ENCODE data around the gene ITLN1.
"Not testable (repeated sequence)": the region's sequence is repeated elsewhere in the genome, so short reads cannot be mapped to it uniquely, and the experiment has no call there.

ITLN1 gene

DNA sequence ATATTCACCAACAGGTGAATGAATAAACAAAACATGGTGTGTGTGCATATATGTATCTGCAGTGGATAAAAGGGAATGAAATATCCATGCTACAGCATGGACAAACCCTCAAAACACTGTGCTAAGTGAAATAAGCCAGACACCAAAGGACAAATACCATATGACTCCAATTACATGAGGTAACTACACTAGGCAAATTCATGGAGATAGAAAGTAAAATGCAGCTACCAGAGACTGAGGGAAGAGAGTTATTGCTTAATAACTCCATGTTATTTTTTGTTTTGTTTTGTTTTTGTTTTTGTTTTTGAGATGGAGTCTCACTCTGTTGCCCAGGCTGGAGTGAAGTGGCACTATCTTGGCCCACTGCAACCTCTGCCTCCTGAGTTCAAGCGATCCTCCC lies 2.4 kb downstream of the ITLN1 start:
- DNase-seq: no peak

DNA sequence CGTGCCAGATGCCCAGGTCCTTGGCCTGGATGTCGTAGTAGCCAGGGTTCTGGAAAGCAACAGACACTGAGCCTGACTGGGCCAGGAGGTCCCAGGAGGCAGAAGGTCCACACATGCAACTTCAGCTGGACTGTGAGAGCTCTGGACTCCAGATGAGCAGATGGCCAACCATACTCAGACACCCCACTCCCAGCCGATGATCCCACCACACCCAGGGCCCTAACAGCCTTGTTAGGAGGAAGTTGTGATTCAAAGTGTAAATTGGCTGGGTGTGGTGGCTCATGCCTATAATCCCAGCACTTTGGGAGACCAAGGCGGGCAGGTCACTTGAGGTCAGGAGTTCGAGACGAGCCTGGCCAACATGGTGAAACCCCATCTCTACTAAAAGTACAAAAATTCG lies 3.7 kb downstream of the ITLN1 start:
- not testable (repeated sequence) for DNase-seq

DNA sequence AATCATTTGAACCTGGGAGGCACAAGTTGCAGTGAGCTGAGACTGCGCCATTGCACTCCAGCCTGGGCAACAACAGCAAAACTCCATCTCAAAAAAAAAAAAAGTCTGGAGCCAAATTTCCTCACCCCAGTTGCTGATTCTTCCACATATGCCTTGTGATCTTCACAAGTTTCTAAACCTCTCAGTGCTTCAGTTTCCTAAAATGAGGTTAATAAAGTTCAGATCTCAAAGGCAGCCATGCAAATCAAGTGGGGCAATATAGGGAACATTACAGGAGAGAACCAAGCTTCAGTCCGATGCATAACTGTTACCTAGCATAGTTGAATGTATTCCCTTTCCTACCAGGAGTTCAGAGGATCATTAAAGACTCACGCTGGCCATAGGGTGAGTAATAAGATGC lies 4.8 kb downstream of the ITLN1 start:
- DNase-seq: no peak

DNA sequence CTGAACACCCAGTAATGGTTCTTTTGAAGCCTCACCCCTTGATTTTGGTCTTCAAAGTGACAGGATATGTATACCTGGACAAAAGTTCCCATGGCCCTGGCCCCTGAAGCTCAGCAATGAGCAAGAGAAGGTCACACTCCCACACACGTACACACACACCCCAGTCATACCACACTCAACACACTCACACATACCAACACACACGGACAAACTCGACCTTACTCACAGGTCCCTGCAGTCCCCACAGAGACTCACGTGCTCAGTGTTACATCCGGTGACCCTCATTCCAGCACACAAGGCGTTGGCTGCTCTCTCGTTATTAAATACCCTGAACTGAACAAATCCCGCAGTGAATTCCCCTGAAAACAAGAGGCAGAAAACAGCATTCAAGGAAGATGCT lies 5.9 kb downstream of the ITLN1 start:
- DNase-seq: no peak

DNA sequence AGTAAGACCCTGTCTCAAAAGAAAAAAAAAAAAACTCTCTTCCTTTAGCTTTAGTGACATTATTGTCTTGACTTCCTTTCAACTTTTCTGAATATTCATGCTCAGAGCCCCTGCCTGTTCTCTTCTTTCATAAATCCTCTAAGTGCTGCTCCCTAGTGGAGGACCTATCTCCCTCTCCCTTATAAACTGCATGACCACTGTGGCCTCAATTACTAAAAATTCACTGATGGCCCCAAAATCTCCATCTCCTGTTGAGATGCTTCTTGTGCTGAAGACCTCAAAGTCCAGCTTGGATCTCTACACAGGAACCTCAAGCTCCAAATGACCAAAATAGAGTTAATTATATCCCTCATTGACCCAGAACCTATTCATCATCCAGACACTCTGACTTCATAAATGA lies 7.8 kb downstream of the ITLN1 start:
- DNase-seq: no peak

DNA sequence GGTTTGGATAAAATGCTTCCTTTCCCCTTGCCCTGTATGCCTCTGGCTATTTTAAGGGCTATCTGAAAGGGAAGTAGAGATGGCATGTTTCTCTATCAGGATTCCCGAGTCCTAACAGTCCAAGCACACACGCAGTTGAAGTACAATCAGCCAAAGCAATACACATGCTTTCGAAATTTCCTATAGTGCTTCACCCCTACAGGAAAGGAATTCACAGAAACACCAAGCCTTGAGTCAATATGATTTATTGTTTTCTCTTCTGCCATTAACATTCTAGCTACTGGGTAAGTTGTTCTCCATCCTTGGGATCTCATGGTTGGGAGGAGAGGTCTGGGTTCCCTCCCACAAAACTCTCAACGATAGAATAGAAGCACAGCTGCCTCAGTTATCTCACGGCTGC lies 8.7 kb downstream of the ITLN1 start:
- DNase-seq: no peak

DNA sequence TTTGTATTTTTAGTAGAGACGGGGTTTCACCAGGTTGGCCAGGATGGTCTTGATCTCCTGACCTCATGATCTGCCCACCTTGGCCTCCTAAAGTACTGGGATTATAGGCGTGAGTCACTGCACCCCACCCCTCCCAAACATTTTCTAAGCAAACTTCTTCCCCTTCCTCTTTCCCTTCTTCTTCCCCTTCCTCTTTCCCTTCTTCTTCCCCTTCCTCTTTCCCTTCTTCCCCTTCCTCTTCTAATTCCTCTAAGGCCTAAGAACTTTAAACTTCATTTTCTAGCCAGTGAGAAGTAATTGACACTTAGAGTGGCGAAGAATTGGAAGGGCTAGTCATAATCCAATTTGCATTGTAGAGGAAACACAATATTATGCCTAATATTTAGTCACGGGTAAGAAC lies 9.4 kb downstream of the ITLN1 start:
- not testable (repeated sequence) for DNase-seq

DNA sequence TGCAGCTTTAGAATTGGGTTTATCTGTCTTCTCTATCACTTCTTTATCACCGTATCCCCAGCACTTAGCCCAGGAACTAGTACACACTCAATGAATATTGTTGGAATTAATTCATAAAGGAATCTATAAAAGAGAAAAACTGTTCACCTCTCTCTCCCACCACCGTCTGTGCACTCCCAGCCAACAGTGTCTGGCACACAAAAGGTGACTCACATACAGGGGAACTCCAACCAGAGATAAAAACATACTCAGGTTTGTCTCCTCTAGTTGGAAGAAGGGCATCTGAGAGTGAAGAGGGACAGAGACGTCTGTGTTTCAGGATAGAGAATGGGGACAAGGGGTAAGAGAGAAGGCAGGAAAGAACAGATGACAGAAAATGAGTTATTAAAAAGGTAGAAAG lies 10.0 kb downstream of the ITLN1 start:
- DNase-seq: no peak

DNA sequence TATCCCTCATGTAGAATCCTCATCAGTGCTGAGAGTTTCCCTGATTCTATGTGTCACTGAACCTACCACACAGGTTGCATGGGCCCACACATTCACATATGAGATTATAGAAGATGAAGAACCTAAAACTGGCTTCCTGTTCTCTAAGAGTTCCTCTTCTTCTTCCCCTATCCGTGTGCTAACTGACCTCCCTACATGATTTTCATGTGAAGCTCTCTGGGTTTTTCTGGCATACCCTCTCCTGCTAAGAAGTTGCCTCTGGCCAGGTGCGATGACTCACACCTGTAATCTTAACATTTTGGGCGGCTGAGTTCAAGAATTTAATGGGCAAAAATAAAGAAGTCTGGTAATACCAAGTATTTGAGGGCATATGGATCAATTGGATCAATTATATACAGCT lies 16.8 kb downstream of the ITLN1 start:
- no peak for DNase-seq

DNA sequence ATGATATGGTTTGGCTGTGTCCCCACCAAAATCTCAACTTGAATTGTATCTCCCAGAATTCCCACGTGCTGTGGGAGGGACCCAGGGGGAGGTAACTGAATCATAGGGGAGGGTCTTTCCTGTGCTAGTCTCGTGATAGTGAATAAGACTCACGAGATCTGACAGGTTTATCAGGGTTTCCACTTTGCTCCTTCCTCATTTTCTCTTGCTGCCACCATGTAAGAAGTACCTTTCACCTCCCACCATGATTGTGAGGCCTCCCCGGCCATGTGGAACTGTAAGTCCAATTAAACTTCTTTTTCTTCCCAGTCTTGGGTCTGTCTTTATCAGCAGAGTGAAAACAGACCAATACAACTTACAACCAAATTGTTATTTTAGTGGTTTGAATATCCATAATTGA lies 17.3 kb downstream of the ITLN1 start:
- not testable (repeated sequence) for DNase-seq

DNA sequence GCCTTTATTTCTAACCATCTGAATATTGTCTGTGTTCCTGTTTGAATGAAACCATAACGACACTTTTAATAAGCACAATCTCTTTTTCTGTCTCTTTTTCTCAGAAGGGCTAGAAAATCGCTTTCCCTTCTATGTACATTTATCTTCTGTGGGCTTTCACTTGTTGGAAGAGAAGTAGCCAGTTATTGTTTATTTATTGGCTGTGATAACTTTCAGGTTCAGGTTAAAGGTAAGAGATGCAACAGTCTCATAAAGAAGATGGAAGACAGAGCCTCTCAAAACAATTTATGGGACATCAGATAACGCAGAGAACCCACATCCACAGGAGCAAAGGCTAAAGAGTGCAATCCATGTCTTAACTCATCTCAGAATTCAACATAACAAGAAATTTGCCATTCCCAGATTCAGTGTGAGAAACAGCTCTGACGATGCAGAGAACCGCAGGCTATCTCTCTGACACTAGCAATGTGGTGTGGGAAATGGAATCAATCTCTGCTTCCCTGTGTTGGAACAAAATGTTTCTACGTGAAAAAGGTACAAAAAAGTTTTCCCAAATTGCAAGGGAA lies 18.2 kb downstream of the ITLN1 start:
- DNase-seq: no peak

DNA sequence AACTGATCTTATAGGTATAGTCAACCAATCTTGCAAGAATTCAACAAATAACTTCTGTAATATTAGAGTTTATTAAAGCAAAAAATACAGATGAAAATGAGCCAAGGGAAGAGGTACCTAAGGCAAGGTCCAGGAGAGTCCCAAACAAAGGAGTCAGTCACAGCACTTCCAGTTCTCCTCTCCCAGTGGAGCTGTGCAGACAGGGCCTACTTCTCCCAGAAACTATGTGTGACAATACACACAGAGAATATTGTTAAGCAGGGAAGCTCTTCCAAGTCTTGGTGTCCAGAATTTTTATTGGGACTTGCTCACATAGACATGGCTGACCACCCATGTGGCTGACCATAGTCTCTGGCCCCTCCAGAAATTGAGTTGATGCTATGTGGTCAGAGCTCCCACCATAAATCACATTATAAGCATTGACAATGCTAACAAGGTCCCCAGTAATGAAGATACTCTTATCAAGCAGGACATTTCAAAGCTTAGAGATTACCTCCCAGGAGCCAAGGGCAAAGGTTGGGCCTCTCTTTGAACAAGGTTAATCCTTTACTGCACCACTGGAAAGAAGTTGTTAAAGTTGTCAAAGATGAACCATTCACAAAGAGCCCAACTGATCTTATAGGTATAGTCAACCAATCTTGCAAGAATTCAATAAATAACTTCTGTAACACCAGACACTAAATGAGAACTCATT lies 18.8 kb downstream of the ITLN1 start:
- no peak for DNase-seq

DNA sequence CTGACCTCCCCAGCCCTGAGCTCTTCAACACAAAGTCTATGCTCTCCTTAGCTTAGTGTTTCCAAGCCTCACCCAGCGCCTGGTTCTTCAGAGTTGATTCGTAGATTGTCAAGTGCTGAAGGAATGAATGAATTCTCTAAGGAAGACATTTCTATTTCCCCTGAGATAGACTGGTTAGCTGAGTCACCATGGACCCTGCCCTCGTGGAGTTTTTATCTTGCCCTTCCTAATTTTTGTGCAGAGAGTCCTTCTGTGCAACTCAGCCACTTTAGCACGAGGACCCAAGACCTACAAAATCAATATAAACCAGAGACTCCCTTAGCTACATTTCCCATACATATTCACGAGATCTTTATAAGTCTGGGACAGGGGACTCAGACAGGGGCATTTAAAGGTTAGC lies 19.6 kb downstream of the ITLN1 start:
- DNase-seq: no peak

DNA sequence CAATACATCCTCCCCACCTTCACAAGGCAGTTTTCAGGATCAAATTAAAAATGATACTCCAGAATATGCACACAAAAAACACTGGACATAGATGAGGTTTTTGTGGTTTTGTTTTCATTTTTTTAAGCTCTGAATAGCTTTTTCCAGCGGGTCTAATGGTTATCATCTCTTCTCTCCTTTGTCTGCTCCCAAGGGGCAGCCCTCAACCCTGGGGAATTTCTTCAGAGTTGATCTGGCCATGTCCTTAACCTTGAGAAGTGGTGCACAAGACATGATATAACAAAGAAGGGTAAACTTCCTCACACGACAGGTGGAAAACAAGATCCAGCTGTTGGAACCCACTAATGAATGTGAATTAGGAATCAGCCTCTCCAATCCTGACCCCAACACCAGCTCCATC lies 20.8 kb downstream of the ITLN1 start:
- no peak for DNase-seq

DNA sequence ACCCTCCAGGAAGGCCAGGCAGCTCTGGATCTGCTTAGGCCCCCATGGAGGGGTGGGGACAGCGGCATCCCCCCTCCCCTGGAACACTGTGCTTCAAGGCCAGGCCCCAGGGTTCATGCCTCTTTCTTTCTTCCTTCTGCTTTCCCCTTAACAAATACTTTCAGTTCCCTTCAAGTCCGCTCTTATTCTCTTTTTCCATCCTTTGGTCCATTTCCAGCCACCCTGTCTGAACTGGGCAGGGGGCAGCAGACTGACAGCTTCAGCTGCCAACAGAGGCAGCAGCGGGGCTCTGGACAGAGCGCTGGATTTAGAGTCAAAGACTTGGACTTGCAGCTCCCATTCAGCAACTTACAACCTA lies 21.2 kb downstream of the ITLN1 start:
- no peak for DNase-seq

DNA sequence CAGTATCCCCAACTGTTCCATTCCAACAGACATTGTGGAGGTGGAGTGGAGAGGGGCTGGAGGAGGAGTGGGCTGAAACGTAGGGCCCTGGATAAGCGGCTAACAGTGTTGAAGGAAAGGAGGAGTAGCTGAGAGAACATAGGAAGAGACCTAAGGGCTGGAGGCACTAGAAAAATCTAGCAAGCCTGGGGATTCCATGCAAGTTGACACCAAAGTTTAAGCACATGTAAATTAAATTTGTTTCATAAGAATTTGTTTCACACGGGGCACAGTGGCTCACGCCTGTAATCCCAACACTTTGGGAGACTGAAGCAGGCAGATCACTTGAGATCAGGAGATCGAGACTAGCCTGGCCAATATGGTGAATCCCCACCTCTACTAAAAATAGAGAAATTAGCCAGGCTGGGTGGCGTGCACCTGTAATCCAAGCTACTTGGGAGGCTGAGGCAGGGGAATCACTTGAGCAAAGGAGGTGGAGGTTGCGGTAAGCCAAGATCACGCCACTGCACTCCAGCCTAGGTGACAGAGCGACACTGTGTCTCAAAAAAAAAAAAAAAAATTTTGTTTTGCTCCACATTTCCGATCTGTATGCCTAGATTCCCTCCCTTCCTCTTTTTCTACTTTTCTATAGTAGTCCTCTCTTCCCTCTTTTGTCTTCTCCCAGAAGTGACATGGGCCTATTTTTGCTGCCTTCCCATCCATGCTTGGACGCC lies 21.8 kb downstream of the ITLN1 start:
- no peak for DNase-seq

DNA sequence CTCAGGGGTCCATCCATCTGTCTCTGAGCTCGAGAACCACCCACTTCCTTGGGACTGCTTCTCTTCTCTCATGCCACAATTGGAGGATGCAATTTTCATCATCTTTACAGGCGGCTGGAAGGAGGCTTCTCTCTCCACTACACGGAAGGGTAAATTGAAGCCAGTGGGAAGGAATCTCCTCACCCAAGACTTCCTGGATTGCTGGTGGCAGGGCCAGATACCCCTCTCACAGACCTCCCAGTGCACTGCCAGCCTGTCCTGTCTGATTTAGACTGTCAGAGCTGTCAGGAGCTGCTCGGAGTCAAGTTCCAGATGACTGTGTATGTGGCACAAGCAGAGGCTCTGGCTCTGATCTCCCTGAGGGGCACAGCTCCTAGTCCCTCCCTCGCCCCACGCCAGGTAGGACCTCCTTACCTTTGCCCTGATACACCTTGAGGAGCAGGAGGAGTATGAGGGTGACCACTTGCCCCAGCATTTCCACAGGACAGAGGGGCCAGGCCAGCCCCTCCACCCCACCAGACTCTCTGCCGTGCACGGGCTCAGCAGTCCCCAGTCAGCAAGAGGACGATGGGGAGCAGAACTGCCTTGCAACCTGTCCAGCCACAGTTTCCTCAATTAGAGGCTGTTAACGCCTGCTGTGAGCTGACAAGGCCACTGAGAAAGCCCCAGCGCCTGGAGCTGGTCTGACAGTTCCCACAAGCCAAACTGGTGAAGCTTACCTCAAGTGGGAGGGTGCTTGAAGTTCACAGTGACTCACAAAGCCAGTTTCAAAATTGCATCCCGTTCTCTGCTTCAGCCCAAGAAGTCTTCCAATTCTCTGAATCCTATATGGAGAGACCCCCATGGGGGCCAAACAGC lies 22.5 kb downstream of the ITLN1 start, which contains the start of gene CD244:
Gene CD244, minus strand, starts transcription at position 685 of the 858 bp plus-strand sequence. Its CDS starts 210 bp downstream, at position 475.
- DNase-seq: no peak

DNA sequence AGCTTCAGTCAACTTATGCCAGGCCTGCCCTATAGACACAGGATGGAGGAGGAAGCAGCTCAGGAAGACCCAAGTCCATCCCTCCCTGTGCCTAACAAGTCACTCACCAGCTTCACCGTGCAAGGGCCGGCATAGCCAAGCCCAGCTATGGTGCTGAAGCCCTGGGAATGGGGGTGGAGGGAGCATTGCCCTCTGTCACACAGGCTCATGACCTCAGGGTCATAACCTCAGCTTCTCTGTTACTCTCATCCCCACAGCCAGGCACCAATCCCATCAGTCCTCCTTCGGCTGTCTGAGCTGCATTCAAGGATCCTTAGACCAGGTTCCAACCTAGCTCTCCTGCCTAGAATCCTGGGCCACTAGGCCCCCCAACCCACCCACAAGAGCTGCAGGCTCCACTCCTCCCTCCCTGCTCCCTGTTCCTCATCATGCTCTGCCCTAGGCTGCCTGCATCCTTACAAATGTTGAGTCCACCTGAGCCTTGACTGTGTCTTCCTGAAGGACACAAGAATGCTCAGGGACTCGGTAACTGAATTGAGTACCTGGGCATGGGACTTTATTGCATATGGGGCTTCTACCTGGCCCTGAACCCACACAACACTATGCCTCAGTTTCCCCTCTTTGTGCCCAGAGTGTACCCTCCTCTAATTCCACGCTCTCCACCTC lies 24.0 kb downstream of the ITLN1 start:
- DNase-seq: no peak

DNA sequence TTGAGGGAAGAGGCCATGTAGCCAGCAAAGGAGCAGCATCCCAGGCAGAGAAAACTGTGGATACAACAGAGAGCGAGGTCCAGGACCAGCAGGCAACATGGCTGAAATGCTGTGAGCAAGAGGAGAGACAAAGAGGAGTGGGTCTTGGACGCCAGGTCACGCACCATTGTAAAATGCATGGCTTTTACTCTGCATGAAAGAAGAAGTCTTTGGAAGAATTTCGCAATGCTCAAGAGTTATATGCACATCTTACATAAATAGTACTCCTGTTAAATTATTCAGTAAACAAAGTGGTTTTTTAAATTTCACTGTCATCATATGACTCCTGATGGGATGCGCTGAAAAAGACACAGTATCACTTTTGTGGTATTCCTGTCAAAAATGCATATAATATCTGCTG lies 25.8 kb downstream of the ITLN1 start:
- DNase-seq: no peak

DNA sequence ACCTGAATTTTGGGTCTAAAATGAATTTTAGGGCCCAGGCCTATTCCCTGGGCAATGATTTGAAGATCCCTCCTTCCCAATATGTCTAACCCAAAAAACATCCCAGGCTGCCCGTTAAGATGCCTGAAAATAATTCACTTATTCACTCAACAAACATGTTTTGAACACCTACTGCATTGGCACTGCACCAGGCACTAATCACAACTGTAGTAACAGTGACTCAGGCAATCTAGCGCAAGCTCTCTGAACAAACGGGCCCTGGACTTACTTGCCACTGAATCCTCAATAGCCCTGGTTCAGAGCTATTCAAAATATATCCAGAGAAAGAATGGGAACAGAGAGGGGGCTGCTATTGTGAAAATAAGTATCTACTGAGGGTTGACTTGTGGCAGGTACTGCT lies 26.5 kb downstream of the ITLN1 start:
- no peak for DNase-seq

DNA sequence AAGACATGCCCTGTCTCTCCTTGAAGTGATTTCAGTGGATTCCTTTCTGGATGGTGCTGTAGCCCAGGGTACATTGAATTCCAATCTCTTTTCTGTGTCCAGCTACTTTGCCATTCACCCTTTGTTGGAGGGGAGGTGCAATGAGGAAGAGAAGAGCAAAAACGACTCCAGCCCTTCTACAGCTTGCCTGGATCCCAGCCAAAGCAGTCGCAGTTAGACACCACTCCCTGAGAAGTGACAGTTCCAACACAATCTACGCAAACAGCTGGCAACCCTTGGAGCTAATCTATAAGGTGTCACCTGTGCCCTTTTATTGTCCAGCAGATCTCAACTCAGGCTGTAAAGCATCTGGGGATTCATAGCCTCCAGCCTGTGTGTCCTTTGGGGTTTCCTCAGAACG lies 26.9 kb downstream of the ITLN1 start:
- no peak for DNase-seq

DNA sequence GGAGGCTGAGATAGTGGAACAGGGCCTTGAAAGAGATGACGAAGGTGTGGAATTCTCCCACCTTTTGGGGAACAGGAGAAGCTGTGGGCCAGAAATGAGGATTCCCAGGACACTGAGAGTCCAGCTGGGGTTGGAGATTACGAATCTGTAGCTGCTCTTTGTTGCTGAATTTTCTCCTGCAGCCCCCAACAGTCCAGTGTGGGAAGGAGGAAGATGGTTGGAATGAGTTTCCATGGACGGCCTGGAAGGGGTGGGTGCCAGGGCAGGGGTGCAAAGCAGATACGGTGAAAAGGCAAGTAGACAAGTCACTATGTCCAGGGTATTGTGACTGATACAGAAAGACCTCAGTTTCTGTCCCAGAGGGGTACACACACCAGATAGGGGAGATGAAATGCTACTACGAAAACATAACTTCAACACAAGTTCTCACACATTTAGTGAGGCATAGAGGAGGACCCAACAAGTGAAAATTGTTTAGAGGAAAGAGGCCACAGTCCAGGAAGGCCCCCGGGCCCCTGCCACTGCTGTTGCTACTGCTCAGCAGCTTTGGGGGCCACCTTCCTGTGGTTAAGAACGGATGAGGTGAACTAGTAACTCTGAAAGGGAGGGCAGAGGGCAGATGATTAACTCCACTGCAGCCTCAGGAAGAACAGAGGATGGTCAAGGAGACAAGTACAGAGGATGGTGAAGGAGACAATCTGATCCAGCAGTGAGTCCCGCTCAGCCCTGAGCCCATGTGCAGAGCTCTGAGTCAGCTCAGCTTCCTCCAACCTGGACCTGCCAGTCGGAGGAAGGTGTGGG lies 29.6 kb downstream of the ITLN1 start:
- DNase-seq: no peak

Measured in NCI-H446 (cell line).